ENCODE measurements around the gene NEU2.
"Not testable (repeated sequence)": the region's sequence is repeated elsewhere in the genome, so short reads cannot be mapped to it uniquely, and the experiment has no call there.

GRCh38 chr2:233019610-233020009 lies 12.9 kb upstream of the NEU2 start:
- TF ChIP-seq CTCF (IDR thresholded peaks at IDR 0.05; ENCODE audit: low read length); EZH2 (IDR thresholded peaks at IDR 0.05; ENCODE audit: borderline replicate concordance, low read length): not testable (repeated sequence)
